Measurements from ENCODE around the gene CABLES1.

Gene CABLES1

DNA sequence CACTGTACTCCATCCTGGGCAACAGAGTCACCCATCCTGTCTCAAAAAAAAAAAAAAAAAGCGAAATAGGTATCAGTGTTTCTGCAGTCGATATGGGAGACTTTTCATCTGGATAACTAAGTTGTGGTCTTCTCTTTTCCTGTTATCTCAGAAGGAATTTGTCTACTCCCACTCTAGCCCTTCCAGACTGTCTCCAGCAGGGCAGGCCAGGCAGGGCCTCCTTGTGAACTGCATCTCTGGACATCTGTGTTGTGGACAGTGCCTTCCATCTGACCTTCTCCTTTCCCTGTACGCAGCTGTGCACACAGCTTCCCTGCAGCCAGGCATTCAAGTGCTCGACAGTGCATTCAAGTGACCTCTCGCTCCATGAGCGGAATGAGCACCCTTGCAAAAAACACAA, 110.2 kb downstream of the CABLES1 start:
- no peaks in the 10 kb centered on the region for H3K27me3 ChIP-seq (replicated peaks; ENCODE audit: control insufficient read depth, insufficient read depth, low read length)
- H3K36me3 ChIP-seq (ENCODE audit: control insufficient read depth, insufficient read depth, low read length): peaks cover 6% of the 10 kb centered on the region
- no peak for DNase-seq (ENCODE audit: extremely low read depth, insufficient read length)
- no peak overlapping the region for H3K4me3 ChIP-seq (replicated peaks; ENCODE audit: low read depth, low read length)
- TF ChIP-seq, protein P1, sequence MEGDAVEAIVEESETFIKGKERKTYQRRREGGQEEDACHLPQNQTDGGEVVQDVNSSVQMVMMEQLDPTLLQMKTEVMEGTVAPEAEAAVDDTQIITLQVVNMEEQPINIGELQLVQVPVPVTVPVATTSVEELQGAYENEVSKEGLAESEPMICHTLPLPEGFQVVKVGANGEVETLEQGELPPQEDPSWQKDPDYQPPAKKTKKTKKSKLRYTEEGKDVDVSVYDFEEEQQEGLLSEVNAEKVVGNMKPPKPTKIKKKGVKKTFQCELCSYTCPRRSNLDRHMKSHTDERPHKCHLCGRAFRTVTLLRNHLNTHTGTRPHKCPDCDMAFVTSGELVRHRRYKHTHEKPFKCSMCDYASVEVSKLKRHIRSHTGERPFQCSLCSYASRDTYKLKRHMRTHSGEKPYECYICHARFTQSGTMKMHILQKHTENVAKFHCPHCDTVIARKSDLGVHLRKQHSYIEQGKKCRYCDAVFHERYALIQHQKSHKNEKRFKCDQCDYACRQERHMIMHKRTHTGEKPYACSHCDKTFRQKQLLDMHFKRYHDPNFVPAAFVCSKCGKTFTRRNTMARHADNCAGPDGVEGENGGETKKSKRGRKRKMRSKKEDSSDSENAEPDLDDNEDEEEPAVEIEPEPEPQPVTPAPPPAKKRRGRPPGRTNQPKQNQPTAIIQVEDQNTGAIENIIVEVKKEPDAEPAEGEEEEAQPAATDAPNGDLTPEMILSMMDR (IDR thresholded peaks at IDR 0.05; ENCODE audit: insufficient read depth, low read length, poor library complexity, severe bottlenecking): no peak

DNA sequence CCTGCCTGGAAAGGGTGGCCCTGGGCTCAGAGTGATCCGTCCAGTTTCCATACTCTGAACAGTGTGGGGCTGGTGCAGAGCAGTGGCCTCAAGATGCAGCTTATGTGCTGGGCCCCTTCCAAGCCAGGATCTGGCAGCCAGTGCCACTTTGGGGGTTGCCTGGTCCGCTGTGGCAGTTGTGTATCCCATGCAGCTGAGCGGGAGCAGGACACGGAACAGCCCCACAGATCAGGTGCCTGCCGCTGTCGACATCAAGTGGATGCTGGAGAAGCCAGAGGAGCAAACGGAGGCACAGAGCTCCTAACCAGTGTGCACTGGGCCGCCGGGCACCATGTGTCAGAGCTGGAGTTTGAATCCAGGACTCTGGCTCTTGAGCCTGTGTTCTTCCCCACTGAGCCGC, 112.0 kb downstream of the CABLES1 start:
- TF ChIP-seq, protein P1 (IDR thresholded peaks at IDR 0.05; ENCODE audit: insufficient read depth, low read length, poor library complexity, severe bottlenecking): no peak
- Histone ChIP-seq H3K27me3 (replicated peaks; ENCODE audit: control insufficient read depth, insufficient read depth, low read length) (no peaks in the 10 kb centered on the region), H3K36me3 (ENCODE audit: control insufficient read depth, insufficient read depth, low read length) (peaks cover 6% of the 10 kb centered on the region), H3K4me3 (replicated peaks; ENCODE audit: low read depth, low read length) (no peak overlapping the region)
- DNase-seq (ENCODE audit: extremely low read depth, insufficient read length): no peak

DNA sequence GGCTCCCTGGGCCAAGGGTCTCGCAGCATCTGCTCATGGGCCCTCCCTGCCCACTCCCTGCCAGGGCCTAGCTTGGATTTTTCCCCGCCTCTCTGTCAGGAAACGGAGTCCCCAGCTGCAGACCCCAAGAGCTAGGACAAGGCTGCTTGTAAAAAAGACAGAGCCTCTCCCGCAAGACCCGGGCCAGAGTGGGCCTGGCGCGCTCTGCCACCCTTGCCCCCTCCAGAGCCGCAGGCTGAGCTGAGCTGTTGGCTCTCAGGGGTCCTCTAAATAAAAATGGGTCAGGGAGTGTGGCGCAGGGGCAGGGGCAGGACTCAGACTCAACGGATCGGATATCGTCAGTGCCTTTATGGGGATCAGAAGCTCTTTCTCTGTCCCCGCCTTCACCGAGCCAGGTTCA, 112.6 kb downstream of the CABLES1 start:
- peaks cover 6% of the 10 kb centered on the region for H3K36me3 ChIP-seq (ENCODE audit: control insufficient read depth, insufficient read depth, low read length)
- DNase-seq (ENCODE audit: extremely low read depth, insufficient read length): no peak
- no peak overlapping the region for H3K4me3 ChIP-seq (replicated peaks; ENCODE audit: low read depth, low read length)
- H3K27me3 ChIP-seq (replicated peaks; ENCODE audit: control insufficient read depth, insufficient read depth, low read length): no peaks in the 10 kb centered on the region
- TF ChIP-seq, protein P1 (IDR thresholded peaks at IDR 0.05; ENCODE audit: insufficient read depth, low read length, poor library complexity, severe bottlenecking): no peak

DNA sequence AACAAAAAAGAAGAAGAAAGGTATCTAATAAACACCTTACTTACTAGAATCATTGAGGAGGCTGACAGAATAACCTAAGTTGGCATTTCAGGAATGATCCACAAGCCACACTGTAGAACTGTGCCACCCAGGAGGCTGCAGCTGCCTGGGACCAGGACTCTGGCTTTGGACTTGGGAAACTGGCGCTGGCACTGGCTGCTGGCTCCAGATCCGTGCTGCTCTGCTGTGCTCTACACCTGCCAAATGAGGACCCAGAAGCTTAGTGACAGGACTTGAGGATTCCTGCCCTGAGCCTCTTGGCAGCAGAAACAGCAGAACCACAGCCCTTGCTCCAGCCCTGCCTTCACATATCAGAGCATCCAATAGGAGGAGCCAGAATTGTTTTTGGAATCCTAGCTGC, 113.5 kb downstream of the CABLES1 start:
- TF ChIP-seq, protein P1 (IDR thresholded peaks at IDR 0.05; ENCODE audit: insufficient read depth, low read length, poor library complexity, severe bottlenecking): no peak
- no peaks in the 10 kb centered on the region for H3K27me3 ChIP-seq (replicated peaks; ENCODE audit: control insufficient read depth, insufficient read depth, low read length)
- H3K4me3 ChIP-seq (replicated peaks; ENCODE audit: low read depth, low read length): no peak overlapping the region
- no peak for DNase-seq (ENCODE audit: extremely low read depth, insufficient read length)
- H3K36me3 ChIP-seq (ENCODE audit: control insufficient read depth, insufficient read depth, low read length): peaks cover 6% of the 10 kb centered on the region

DNA sequence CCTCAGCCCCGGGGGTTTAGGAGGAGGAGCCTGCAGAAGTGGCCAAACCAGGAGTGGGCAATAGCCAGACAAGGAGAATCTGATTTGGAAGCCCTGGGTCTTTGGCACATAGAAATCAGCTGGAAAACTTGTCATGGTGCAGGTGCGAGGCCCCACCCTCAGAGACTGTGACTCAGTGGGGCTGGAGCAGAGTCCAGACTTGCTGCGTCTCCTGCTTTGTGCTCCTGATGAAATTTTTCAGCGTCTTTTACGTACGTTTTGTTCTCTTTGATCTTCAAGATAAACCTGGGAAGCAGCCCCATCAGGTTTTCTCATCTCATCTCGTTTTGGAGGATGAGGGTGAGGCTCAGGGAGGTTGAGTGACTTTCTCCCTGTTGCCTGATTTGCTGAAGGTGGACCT, 114.1 kb downstream of the CABLES1 start:
- H3K27me3 ChIP-seq (replicated peaks; ENCODE audit: control insufficient read depth, insufficient read depth, low read length): no peaks in the 10 kb centered on the region
- peaks cover 7% of the 10 kb centered on the region for H3K36me3 ChIP-seq (ENCODE audit: control insufficient read depth, insufficient read depth, low read length)
- no peak for DNase-seq (ENCODE audit: extremely low read depth, insufficient read length)
- H3K4me3 ChIP-seq (replicated peaks; ENCODE audit: low read depth, low read length): no peak overlapping the region
- TF ChIP-seq, protein P1 (IDR thresholded peaks at IDR 0.05; ENCODE audit: insufficient read depth, low read length, poor library complexity, severe bottlenecking): no peak
